Measurements from ENCODE around the gene EFNB2.

EFNB2 gene

DNA sequence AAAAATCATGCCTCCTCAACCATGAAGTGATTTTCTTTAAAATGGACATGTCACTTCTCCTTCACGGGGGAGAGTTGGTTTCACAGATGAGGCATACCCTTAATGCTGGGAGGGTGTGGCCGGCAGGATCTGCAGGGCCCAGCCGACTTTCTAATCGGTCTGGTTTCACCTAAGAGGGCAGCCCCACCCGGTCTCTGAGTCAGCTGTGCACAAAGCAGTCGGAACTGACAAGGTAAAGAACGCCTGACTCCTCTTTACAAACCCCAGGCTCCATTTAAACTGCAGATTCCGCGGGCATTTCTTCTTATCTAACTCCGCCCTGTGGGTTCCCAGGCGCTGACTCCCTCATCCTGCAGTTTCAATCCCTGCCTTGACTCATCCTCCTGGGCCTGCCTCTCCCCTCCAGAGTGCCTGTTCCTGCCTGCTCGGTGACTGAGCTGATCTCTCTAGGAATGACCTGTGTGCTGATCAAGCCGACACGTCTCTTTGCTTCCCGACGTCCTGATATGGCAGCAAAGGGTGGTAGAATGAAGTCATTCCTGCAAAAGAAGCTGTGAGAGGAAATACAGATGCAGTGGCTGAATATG, 63.4 kb downstream of the EFNB2 start:
- no peak overlapping the region for H3K27ac ChIP-seq
- TF ChIP-seq, protein P1, sequence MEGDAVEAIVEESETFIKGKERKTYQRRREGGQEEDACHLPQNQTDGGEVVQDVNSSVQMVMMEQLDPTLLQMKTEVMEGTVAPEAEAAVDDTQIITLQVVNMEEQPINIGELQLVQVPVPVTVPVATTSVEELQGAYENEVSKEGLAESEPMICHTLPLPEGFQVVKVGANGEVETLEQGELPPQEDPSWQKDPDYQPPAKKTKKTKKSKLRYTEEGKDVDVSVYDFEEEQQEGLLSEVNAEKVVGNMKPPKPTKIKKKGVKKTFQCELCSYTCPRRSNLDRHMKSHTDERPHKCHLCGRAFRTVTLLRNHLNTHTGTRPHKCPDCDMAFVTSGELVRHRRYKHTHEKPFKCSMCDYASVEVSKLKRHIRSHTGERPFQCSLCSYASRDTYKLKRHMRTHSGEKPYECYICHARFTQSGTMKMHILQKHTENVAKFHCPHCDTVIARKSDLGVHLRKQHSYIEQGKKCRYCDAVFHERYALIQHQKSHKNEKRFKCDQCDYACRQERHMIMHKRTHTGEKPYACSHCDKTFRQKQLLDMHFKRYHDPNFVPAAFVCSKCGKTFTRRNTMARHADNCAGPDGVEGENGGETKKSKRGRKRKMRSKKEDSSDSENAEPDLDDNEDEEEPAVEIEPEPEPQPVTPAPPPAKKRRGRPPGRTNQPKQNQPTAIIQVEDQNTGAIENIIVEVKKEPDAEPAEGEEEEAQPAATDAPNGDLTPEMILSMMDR (conservative IDR thresholded peaks at IDR 0.05): no peak

DNA sequence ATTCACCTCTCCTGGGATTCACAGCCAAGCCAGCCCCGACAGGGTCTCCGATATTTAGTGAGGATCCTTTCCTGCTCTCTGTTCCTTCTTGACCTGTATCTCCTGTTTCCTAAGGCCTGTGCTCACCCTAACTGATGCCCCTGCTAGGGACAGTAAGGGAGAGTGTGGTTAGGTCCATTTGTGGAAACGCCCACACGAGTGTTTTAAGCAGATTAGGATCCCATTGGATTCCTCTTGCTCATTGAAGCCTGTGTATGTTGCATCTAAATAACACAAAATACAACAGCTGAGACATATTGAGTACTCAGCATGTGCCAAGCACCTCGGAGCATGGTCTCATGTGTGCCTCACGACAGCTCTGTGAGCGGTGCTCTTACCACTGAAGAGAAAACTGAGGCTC, 64.9 kb downstream of the EFNB2 start:
- TF ChIP-seq, protein P1 (conservative IDR thresholded peaks at IDR 0.05): no peak
- no peak overlapping the region for H3K27ac ChIP-seq

DNA sequence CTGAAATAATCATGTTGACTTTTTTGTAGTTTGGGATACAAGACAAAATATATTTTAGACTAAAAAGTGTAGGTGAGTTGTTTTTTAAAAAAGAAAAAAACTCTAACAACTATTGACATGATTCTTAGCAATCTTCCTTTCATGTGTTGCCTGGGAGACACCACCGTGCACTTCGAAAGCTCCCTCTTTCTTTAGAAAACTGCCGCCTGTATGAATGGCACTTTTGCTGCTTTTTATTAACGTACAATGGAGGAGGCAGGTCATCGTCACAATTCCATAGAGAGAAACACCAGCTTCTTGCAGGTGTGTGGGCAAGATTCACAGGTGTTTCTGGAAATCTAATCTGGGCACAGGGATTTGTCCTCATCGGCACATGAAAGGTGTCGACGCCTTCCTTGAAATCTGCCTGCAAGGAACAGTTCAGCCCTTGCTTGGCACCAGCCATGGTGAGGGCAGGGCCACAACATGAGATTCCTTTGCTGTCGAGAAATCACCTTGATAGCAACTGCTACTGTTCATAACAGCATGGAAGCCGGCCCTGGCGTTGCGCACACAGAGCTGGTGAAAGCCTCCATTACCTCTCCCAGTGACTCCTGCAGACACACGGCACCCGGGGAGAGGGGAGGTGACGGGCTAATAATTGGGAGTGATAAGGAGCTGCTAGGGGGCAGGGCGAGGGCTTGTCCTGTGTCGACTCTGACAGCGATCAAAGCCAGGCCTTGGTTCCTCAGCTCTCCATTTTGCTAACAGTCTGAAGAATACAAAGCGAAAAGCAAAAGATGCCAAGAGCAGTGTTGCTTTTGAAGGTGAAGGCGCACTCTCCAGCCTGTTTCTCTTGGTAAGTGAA, 66.5 kb downstream of the EFNB2 start:
- TF ChIP-seq, protein P1 (conservative IDR thresholded peaks at IDR 0.05): no peak
- H3K27ac ChIP-seq: no peak overlapping the region

DNA sequence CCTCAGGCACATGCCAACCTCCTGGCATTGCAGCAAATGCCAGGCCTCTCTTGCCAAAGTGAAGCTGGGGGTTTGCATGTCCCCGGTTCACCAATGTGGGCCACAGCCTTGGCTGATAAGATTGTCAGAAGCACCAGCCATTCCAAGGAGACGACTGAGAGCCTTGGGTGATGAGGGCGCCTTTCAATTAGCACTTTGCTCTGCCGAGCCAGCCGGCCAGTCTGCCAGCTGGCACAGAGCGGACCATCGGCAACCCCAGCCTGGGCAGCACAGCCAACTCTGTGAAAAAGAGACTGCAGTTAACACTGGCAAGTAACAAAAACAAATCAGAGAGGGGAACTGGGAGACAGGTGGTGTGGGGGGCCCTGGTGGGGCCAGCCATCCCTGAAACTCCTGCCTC, 67.3 kb downstream of the EFNB2 start:
- TF ChIP-seq, protein P1 (conservative IDR thresholded peaks at IDR 0.05): no peak
- no peak overlapping the region for H3K27ac ChIP-seq

DNA sequence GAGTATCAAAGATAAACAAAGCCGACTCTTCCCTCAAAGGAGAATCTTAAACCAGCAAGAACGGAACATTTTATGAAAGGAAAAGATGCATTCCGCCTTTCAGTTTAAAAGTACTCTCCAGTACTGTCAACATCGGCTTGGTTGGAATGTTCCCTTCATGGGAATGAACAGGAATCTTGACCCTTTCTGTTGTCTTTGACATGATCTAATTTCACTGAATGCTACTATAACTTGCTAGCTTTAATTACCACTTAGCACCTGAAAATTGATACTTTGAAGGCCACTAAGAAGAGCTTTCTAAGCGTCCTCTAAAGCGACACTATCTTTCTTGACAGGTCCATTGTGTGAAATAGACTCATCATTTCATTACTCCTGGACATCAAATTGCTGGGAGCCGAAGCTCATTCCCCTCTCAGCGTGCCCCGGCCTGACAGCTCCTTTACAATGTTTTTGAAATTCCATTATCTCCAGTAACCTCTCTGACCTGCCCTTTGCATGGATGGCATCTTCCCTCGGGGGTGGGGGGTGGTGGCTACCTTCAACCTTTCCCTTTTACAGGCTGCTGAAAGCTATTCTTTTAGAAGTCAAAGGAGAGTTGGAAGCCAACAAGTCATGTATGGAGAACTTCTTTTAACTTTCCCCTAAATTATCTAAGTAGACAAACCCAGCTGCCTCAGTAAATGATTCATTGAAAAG, 67.9 kb downstream of the EFNB2 start:
- H3K27ac ChIP-seq: no peak overlapping the region
- TF ChIP-seq, protein P1 (conservative IDR thresholded peaks at IDR 0.05): no peak

DNA sequence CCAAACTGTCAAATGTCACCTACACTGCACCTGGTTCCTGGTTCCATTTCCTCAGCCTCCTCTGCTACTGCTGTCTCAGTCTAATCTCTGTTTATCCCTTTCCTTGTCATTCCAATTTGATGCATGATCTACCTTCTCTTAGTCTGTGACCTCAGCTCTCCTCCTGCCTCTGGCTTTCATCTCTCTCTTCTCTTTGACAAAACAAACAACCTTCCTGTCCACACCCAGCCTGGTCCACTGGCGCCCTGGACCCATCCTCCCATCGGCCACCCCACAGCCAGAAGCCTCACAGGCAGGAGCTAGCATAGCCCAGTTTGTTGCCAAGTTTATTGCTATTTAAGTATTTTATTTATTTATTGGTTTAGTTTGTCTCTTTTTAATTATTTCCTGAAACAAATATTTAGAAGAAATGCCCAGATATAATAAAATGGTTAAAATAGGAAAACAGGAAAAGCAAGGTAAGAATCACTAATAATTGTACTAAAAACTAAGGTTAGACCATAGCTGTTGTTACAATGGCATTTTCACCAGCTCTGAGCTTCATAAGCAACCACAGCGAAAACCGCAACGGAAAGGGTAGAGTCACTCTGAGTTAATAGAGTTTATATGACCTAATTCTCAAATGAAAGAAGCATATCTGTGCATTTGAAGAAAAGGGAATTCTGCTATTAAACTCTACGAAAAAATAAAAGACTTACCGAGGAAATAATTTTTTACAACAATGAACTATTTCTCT, 68.6 kb downstream of the EFNB2 start:
- TF ChIP-seq, protein P1 (conservative IDR thresholded peaks at IDR 0.05): no peak

DNA sequence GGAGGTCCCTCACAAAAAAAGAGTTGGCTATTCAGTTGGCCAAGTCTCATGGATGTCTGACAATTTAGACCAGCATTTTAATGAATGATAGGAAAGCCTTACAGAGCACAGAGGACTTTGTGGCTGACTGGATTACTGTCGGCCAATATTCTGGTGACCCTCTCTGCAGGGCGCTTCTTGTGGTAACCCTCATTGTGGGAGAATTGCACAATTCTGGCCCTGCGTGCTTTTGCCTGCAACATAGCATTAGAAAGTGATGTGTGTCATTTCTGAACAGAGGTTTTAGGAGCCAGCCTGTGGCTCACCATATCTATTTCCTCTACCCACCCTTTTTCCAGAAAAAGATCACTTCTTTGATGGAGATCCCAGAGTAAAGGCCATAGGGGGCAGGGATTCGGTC, 71.4 kb downstream of the EFNB2 start:
- H3K27ac ChIP-seq: no peak overlapping the region
- TF ChIP-seq, protein P1 (conservative IDR thresholded peaks at IDR 0.05): no peak

More for the DNA sequence above, 68.6 kb downstream of the EFNB2 start:
- H3K27ac ChIP-seq: no peak overlapping the region
